H1 (cell line): ENCODE data around the gene LIX1L. TPM values are rescaled to one million over a fixed set of nuclear protein-coding genes. Genes with fewer than 3 reads are reported as not detected.

ENCODE experiments used
- CTCF ChIA-PET: fragments of 300-600 bp; sonication (Branson Sonifier 250); formaldehyde crosslinking; loops from one replicate; lab custom pipeline; 2021; ENCODE audit not compliant: partially characterized antibody; lab: Charles Lee
- POLR2A ChIA-PET: fragments of 300-600 bp; sonication (Branson Sonifier 250); formaldehyde crosslinking; loops from one replicate; lab custom pipeline; 2021; ENCODE audit warnings: inconsistent platforms; ENCODE audit not compliant: partially characterized antibody; lab: Charles Lee
- DNase-seq, 2 experiments: peaks; one replicate each; pipeline versions ENCODE4 v3.0.0 to v3.0.0-alpha.2; 2010 to 2022; ENCODE audit warnings: low spot score in 2 of 2, low read depth in 1 of 2, mixed read lengths in 1 of 2
- FAIRE-seq: peaks from 2 replicates; lab custom pipeline; 2011; peaks lifted over from hg19 to GRCh38; lab: Jason Lieb, UNC
- H2AFZ ChIP-seq: 2 replicates; pipeline ENCODE4 v1.8.1; 2012; ENCODE audit warnings: low read length, inconsistent platforms
- H2AK5ac ChIP-seq: 2 replicates; pipeline ENCODE4 v1.6.1; 2013; ENCODE audit warnings: low read depth, low read length
- H2BK120ac ChIP-seq: replicated peaks from 2 replicates; pipeline ENCODE3; 2013; ENCODE audit warnings: low read depth, low read length, inconsistent platforms
- H2BK12ac ChIP-seq: 2 replicates; pipeline ENCODE4 v1.6.1; 2013; ENCODE audit warnings: low read depth, low read length
- H2BK15ac ChIP-seq: 2 replicates; pipeline ENCODE4 v1.6.1; 2013; ENCODE audit warnings: low read length
- H2BK20ac ChIP-seq: 2 replicates; pipeline ENCODE4 v1.6.1; 2013; ENCODE audit warnings: low read length
- H2BK5ac ChIP-seq: 2 replicates; pipeline ENCODE4 v1.6.1; 2013; ENCODE audit warnings: low read depth, low read length
- H3K14ac ChIP-seq: 2 replicates; pipeline ENCODE4 v1.6.1; 2013; ENCODE audit warnings: inconsistent platforms; ENCODE audit not compliant: insufficient read length
- H3K18ac ChIP-seq: 2 replicates; pipeline ENCODE4 v1.6.1; 2013; ENCODE audit warnings: low read length; ENCODE audit errors: extremely low read depth
- H3K23ac ChIP-seq: 2 replicates; pipeline ENCODE4 v1.6.1; 2013; ENCODE audit warnings: inconsistent platforms; ENCODE audit not compliant: insufficient read length
- H3K23me2 ChIP-seq: 2 replicates; pipeline ENCODE4 v1.6.1; 2013; ENCODE audit warnings: low read depth, low read length
- H3K27ac ChIP-seq: 2 replicates; pipeline ENCODE4 v1.6.1; 2011; ENCODE audit warnings: low read depth, low read length, inconsistent platforms
- H3K27me3 ChIP-seq, 4 experiments: replicated peaks in 1 of 4; 1 replicate in 1 of 4; 2 replicates in 3 of 4; pipeline versions ENCODE4 v1.6.1 to v1.8.1; 2011 to 2013; ENCODE audit warnings: low read length in 3 of 4, mild to moderate bottlenecking in 3 of 4, inconsistent platforms in 2 of 4, mixed read lengths in 2 of 4, moderate library complexity in 1 of 4; ENCODE audit not compliant: control insufficient read depth in 3 of 4, insufficient read depth in 3 of 4; ENCODE audit errors: extremely low read depth in 1 of 4
- H3K36me3 ChIP-seq, 4 experiments: 2 replicates each; pipeline versions ENCODE4 v1.6.1 to v1.8.1; 2011 to 2013; ENCODE audit warnings: mild to moderate bottlenecking in 4 of 4, low read length in 3 of 4, moderate library complexity in 2 of 4, control low read depth in 1 of 4, inconsistent platforms in 1 of 4; ENCODE audit not compliant: insufficient read depth in 4 of 4, control insufficient read depth in 2 of 4
- H3K4ac ChIP-seq: replicated peaks from 2 replicates; pipeline ENCODE3; 2013; ENCODE audit warnings: low read length, low read depth, mixed read lengths, inconsistent platforms; ENCODE audit not compliant: insufficient read length
- H3K4me1 ChIP-seq, 4 experiments: replicated peaks in 1 of 4; 1 replicate in 1 of 4; 2 replicates in 3 of 4; pipeline versions ENCODE4 v1.6.1 to v1.8.1; 2011 to 2013; ENCODE audit warnings: low read length in 3 of 4, inconsistent platforms in 2 of 4, mixed read lengths in 1 of 4; ENCODE audit not compliant: insufficient read depth in 4 of 4, control insufficient read depth in 3 of 4
- H3K4me2 ChIP-seq, 2 experiments: 2 replicates each; pipeline versions ENCODE4 v1.6.1 to v1.8.1; 2011 to 2013; ENCODE audit warnings: low read depth in 2 of 2, low read length in 2 of 2, control low read depth in 1 of 2, inconsistent platforms in 1 of 2, mild to moderate bottlenecking in 1 of 2; ENCODE audit not compliant: insufficient read depth in 1 of 2
- H3K4me3 ChIP-seq, 4 experiments: fragments of 200-600, 300-600 bp in 1 of 4; sonication (generic), shearing (Covaris generic), sonication (Bioruptor Twin) in 1 of 4; 2 replicates each; pipeline versions ENCODE4 v1.5.1 to v1.8.1; 2011 to 2016; ENCODE audit warnings: low read length in 4 of 4, low read depth in 3 of 4, control low read depth in 2 of 4, inconsistent platforms in 2 of 4, mild to moderate bottlenecking in 2 of 4, mixed read lengths in 1 of 4, moderate library complexity in 1 of 4; ENCODE audit not compliant: insufficient read depth in 2 of 4; ENCODE audit errors: extremely low read depth in 1 of 4
- H3K56ac ChIP-seq: replicated peaks from 2 replicates; pipeline ENCODE3; 2013; ENCODE audit warnings: low read depth, mild to moderate bottlenecking, mixed read lengths, low read length, inconsistent platforms; ENCODE audit not compliant: insufficient read length
- H3K79me1 ChIP-seq: 2 replicates; pipeline ENCODE4 v1.6.1; 2013; ENCODE audit warnings: low read depth, low read length, control low read depth
- H3K79me2 ChIP-seq, 2 experiments: 2 replicates each; pipeline versions ENCODE4 v1.6.1 to v1.8.1; 2012 to 2013; ENCODE audit warnings: low read length in 2 of 2, mild to moderate bottlenecking in 2 of 2, inconsistent platforms in 1 of 2; ENCODE audit not compliant: insufficient read depth in 2 of 2, control insufficient read depth in 1 of 2
- H3K9ac ChIP-seq, 4 experiments: replicated peaks in 1 of 4; 1 replicate in 1 of 4; 2 replicates in 3 of 4; pipeline versions ENCODE4 v1.6.1 to v1.8.1; 2011 to 2013; ENCODE audit warnings: low read depth in 3 of 4, low read length in 3 of 4, control low read depth in 2 of 4, mild to moderate bottlenecking in 2 of 4, moderate library complexity in 2 of 4, inconsistent platforms in 1 of 4; ENCODE audit errors: extremely low read depth in 1 of 4
- H3K9me3 ChIP-seq, 2 experiments: 2 replicates each; pipeline versions ENCODE4 v1.6.1 to v1.8.1; 2012 to 2013; ENCODE audit warnings: mild to moderate bottlenecking in 2 of 2, moderate library complexity in 2 of 2, control low read depth in 1 of 2, inconsistent platforms in 1 of 2, low read depth in 1 of 2, low read length in 1 of 2, mixed read lengths in 1 of 2; ENCODE audit not compliant: insufficient read depth in 2 of 2
- H4K20me1 ChIP-seq, 2 experiments: replicated peaks in 1 of 2; 2 replicates each; pipeline versions ENCODE3 to v1.8.1; 2011 to 2013; ENCODE audit warnings: inconsistent platforms in 2 of 2, low read length in 2 of 2, mild to moderate bottlenecking in 1 of 2; ENCODE audit not compliant: insufficient read depth in 2 of 2, control insufficient read depth in 1 of 2
- H4K5ac ChIP-seq: 2 replicates; pipeline ENCODE4 v1.6.1; 2013; ENCODE audit warnings: low read length, low read depth, mixed read lengths, inconsistent platforms; ENCODE audit not compliant: insufficient read length
- H4K8ac ChIP-seq: 2 replicates; pipeline ENCODE4 v1.8.0; 2013; ENCODE audit warnings: mild to moderate bottlenecking, moderate library complexity, low read length, inconsistent platforms; ENCODE audit not compliant: insufficient read depth; ENCODE audit errors: extremely low read depth
- H4K91ac ChIP-seq: replicated peaks from 2 replicates; pipeline ENCODE3; 2013; ENCODE audit warnings: low read length, mixed read lengths, inconsistent platforms; ENCODE audit not compliant: insufficient read length
- BACH1 ChIP-seq: IDR thresholded peaks from 2 replicates; pipeline ENCODE4 v1.6.1; 2012; ENCODE audit warnings: low read length, improper control_type of control experiment
- CHD1 ChIP-seq: IDR thresholded peaks from 2 replicates; pipeline ENCODE4 v1.6.1; 2012; ENCODE audit warnings: low read depth, low read length, improper control_type of control experiment
- CTBP2 ChIP-seq: IDR thresholded peaks from 2 replicates; pipeline ENCODE4 v1.7.0; 2011; ENCODE audit warnings: borderline replicate concordance, mild to moderate bottlenecking, moderate library complexity, mixed read lengths, low read length; ENCODE audit not compliant: insufficient read depth, insufficient read length
- GABPA ChIP-seq: IDR thresholded peaks from 2 replicates; pipeline ENCODE4 v1.6.1; 2011; ENCODE audit warnings: mild to moderate bottlenecking, low read length, moderate library complexity, borderline replicate concordance; ENCODE audit not compliant: insufficient read depth
- HDAC6 ChIP-seq: IDR thresholded peaks from one replicate; pipeline ENCODE4 v1.7.1; 2012; ENCODE audit warnings: low read depth, mild to moderate bottlenecking, inconsistent platforms, low read length, moderate library complexity
- NRF1 ChIP-seq: IDR thresholded peaks from 2 replicates; pipeline ENCODE4 v1.6.1; 2011; ENCODE audit warnings: mild to moderate bottlenecking, low read depth, low read length, improper control_type of control experiment
- TAF7 ChIP-seq: optimal IDR thresholded peaks from 2 replicates; pipeline ENCODE3; 2011; ENCODE audit warnings: low read depth, mild to moderate bottlenecking, inconsistent platforms, low read length, moderate library complexity, borderline replicate concordance
- TBP ChIP-seq: IDR thresholded peaks from 2 replicates; pipeline ENCODE4 v1.6.1; 2011; ENCODE audit warnings: low read depth, low read length, improper control_type of control experiment
- WGBS, 2 experiments: shearing (Covaris generic) in 1 of 2; methylation state at CpG; one replicate each; pipeline versions ENCODE4 v1.1.6 to v1.1.7; 2013 to 2015; ENCODE audit warnings: low lambda C conversion rate in 2 of 2, mixed read lengths in 2 of 2, inconsistent platforms in 1 of 2, low coverage in 1 of 2, missing lambda C conversion rate in 1 of 2; ENCODE audit not compliant: insufficient replicate concordance in 2 of 2, insufficient coverage in 1 of 2, insufficient read length in 1 of 2; ENCODE audit errors: extremely low coverage in 1 of 2, missing lambda C conversion rate in 1 of 2; 5-methylcytosine and 5-hydroxymethylcytosine counted together
- polyA plus RNA-seq, 7 experiments: library from polyadenylated mRNA; depleted of rRNA in 3 of 7; stranded (reverse) in 5 of 7; unstranded in 2 of 7; fragments of >200 nt in 5 of 7; fragments of 200-250 nt in 2 of 7; gene quantifications; 1 replicate in 5 of 7; 2 replicates in 1 of 7; 4 replicates in 1 of 7; pipeline versions ENCODE4 v1.2.1 to v1.2.3, GENCODE V29; 2011 to 2013; ENCODE audit warnings: missing spikeins in 2 of 7, mixed read lengths in 2 of 7
- total RNA-seq: library from RNA; stranded (reverse); fragmentation: NEBNext Ultra II Directional; extraction: Animal tissue kit (Norgen Biotek cat#: 25700); gene quantifications from 2 replicates; pipeline ENCODE4 v1.2.1, GENCODE V29; 2021

LIX1L gene
- total and polyA plus RNA-seq, 2 of the 8 experiments (the other 6 are each of a cell fraction or from before 2014, with no cell fraction given), result 2.9 to 3.7 TPM

DNA sequence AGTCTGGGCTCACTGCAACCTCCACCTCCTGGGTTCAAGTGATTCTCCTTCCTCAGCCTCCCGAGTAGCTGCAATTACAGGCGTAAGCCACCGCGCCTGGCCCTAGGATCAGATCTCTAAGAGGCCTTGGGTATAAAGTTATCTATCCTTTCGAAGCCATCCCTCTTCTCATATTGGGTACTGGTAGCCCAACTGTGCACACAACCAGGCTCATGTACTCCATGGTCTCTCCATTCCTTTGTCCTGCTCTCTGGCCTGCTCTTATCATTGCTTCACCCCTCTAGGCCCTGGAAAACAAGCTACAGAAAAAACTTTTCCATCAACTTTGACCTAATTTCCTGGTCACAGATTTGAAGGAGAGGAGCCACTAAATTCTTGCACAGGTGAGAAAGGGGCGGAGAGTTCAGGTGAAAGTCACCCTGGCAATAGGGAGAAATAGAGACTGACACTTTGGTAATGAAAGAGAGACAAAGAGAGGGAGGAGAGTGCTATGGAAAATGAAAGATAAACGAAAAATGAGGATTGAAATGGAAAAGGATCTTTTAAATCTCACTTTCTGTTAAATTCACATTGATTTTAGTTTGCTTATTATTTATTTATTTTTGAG lies 32.5 kb upstream of the LIX1L start:
- FAIRE-seq (no peak), DNase-seq (no peak)
- H4K8ac ChIP-seq, result no peak overlapping the region
- 88 to 100% methylated on average over 1 to 7 of the region's 7 CpGs for WGBS, 2 experiments
- H4K20me1 ChIP-seq, result peaks cover 0 to 2% of the 10 kb centered on the region in 2 experiments
- no peak overlapping the region for H2BK20ac ChIP-seq
- no peak overlapping the region for H3K27ac ChIP-seq
- no peak overlapping the region; the same call in 1 of the 2 replicates for H2BK5ac ChIP-seq
- H3K4ac ChIP-seq, result no peak overlapping the region
- no peak overlapping the region for H4K5ac ChIP-seq
- H2BK12ac ChIP-seq, result no peak overlapping the region
- no peaks in the 10 kb centered on the region; the same call in 1 of the 2 replicates for H3K23me2 ChIP-seq
- H3K18ac ChIP-seq, result no peak overlapping the region
- ChIA-PET POLR2A (interaction anchor here (0.6 to 13.4 kb wide), 8 partner anchors 8 to 144 kb away, joined by 3 to 218 read pairs (median 4); no protein-coding TSS in a partner anchor), CTCF (interaction anchor here (0.7 to 12.6 kb wide), 6 partner anchors 8 to 19 kb away, joined by 3 to 93 read pairs (median 4); no protein-coding TSS in a partner anchor)
- no peak overlapping the region; the same call in 1 of the 2 replicates for H2BK15ac ChIP-seq
- peaks cover 5% of the 10 kb centered on the region; the same call in 1 of the 2 replicates for H3K79me1 ChIP-seq
- TF ChIP-seq CTBP2, result no peak
- no peak for TF ChIP-seq HDAC6
- TF ChIP-seq TBP, result no peak
- no peak for TF ChIP-seq NRF1
- no peak for TF ChIP-seq BACH1
- TF ChIP-seq TAF7, result no peak
- TF ChIP-seq GABPA, result no peak
- TF ChIP-seq CHD1, result no peak
- H3K9me3 ChIP-seq, result no peaks in the 10 kb centered on the region
- H3K4me3 ChIP-seq, result no peak overlapping the region
- no peak overlapping the region for H3K9ac ChIP-seq
- no peak overlapping the region for H2AK5ac ChIP-seq
- H4K91ac ChIP-seq, result no peak overlapping the region
- no peak overlapping the region for H3K56ac ChIP-seq
- H2AFZ ChIP-seq, result no peak overlapping the region
- peaks cover 0 to 18% of the 10 kb centered on the region in 2 experiments; a peak in 3 of 4 replicates for H3K79me2 ChIP-seq
- peaks cover 0 to 3% (median 1%) of the 10 kb centered on the region in 4 experiments; a peak in 5 of 7 replicates for H3K4me1 ChIP-seq
- H3K14ac ChIP-seq, result no peak overlapping the region
- H2BK120ac ChIP-seq, result no peak overlapping the region
- H3K27me3 ChIP-seq, result no peaks in the 10 kb centered on the region
- peaks cover 17 to 34% (median 25%) of the 10 kb centered on the region in 4 experiments for H3K36me3 ChIP-seq
- H3K23ac ChIP-seq, result no peak overlapping the region
- no peak overlapping the region for H3K4me2 ChIP-seq
